Fibroblast of lung (primary cell): ENCODE measurements around the gene MRPS12. TPM values are rescaled to one million over a fixed set of nuclear protein-coding genes. Genes with fewer than 3 reads are reported as not detected.
"Not testable (repeated sequence)": the region's sequence is repeated elsewhere in the genome, so short reads cannot be mapped to it uniquely, and the experiment has no call there.

ENCODE experiments used
- DNase-seq, 2 donors: peaks; one replicate each; pipeline versions ENCODE4 v3.0.0 to v3.0.0-alpha.2; 2010; ENCODE audit warnings: low read depth in 2 of 2
- H2AFZ ChIP-seq: 2 replicates; pipeline ENCODE4 v1.5.1; 2012; ENCODE audit warnings: low read length, control low read depth, inconsistent platforms
- H3K27ac ChIP-seq: 2 replicates; pipeline ENCODE4 v1.5.1; 2011; ENCODE audit warnings: low read length, control low read depth; ENCODE audit not compliant: insufficient read depth
- H3K27me3 ChIP-seq: 2 replicates; pipeline ENCODE4 v1.5.1; 2011; ENCODE audit warnings: mild to moderate bottlenecking, low read length; ENCODE audit not compliant: control insufficient read depth, insufficient read depth
- H3K36me3 ChIP-seq: 2 replicates; pipeline ENCODE4 v1.5.1; 2011; ENCODE audit warnings: low read length; ENCODE audit not compliant: control insufficient read depth, insufficient read depth
- H3K4me1 ChIP-seq: 2 replicates; pipeline ENCODE4 v1.5.1; 2011; ENCODE audit warnings: low read length; ENCODE audit not compliant: control insufficient read depth, insufficient read depth; ENCODE audit errors: extremely low read depth
- H3K4me2 ChIP-seq: 2 replicates; pipeline ENCODE4 v1.5.1; 2011; ENCODE audit warnings: low read length, control low read depth; ENCODE audit not compliant: insufficient read depth; ENCODE audit errors: extremely low read depth
- H3K4me3 ChIP-seq, 4 experiments: fragments of 200-600 bp in 1 of 4; sonication (generic) in 1 of 4; replicated peaks in 1 of 4; 2 replicates each; pipeline ENCODE4 v1.5.1; 2011 to 2016; ENCODE audit warnings: low read length in 4 of 4, low read depth in 3 of 4, mild to moderate bottlenecking in 3 of 4, control low read depth in 2 of 4, inconsistent platforms in 1 of 4, mixed read lengths in 1 of 4; ENCODE audit not compliant: insufficient read depth in 1 of 4; ENCODE audit errors: control extremely low read depth in 1 of 4
- H3K79me2 ChIP-seq: 2 replicates; pipeline ENCODE4 v1.5.1; 2012; ENCODE audit warnings: mild to moderate bottlenecking, low read length, inconsistent platforms; ENCODE audit not compliant: control insufficient read depth, insufficient read depth
- H3K9ac ChIP-seq: 2 replicates; pipeline ENCODE4 v1.5.1; 2011; ENCODE audit warnings: mild to moderate bottlenecking, low read length, control low read depth; ENCODE audit not compliant: insufficient read depth
- H3K9me3 ChIP-seq: 2 replicates; pipeline ENCODE4 v1.5.1; 2012; ENCODE audit warnings: low read depth, low read length; ENCODE audit not compliant: control insufficient read depth, insufficient read depth
- H4K20me1 ChIP-seq: 2 replicates; pipeline ENCODE4 v1.5.1; 2011; ENCODE audit warnings: low read length; ENCODE audit not compliant: control insufficient read depth, insufficient read depth; ENCODE audit errors: extremely low read depth
- EZH2 ChIP-seq: IDR thresholded peaks from 2 replicates; pipeline ENCODE4 v1.5.1; 2012; ENCODE audit warnings: low read length, control low read depth, mild to moderate bottlenecking; ENCODE audit errors: missing control alignments
- polyA plus RNA-seq, 2 donors: library from polyadenylated mRNA; depleted of rRNA in 1 of 2; stranded (reverse) in 1 of 2; unstranded in 1 of 2; fragments of >200 nt; gene quantifications; 2 replicates each; pipeline ENCODE4 v1.2.1, GENCODE V29; 2011 to 2012; ENCODE audit warnings: missing spikeins in 1 of 2
- total RNA-seq: library from RNA; depleted of rRNA; stranded (reverse); fragments of >200 nt; gene quantifications from 2 replicates; pipeline ENCODE4 v1.2.1, GENCODE V29; 2014
- TF ChIP-seq, protein P1 (sequence below), 2 donors: IDR thresholded peaks in 1 of 2; conservative IDR thresholded peaks in 1 of 2; 1 replicate in 1 of 2; 2 replicates in 1 of 2; pipeline ENCODE4 v1.5.1; 2011 to 2012; ENCODE audit warnings: low read length in 2 of 2, control low read depth in 1 of 2, inconsistent platforms in 1 of 2, low read depth in 1 of 2, mild to moderate bottlenecking in 1 of 2

The MRPS12 gene
- total and polyA plus RNA-seq, 2 donors (not counting 1 experiment from before 2014, with no cell fraction given) = 14.7 to 21.8 TPM

DNA sequence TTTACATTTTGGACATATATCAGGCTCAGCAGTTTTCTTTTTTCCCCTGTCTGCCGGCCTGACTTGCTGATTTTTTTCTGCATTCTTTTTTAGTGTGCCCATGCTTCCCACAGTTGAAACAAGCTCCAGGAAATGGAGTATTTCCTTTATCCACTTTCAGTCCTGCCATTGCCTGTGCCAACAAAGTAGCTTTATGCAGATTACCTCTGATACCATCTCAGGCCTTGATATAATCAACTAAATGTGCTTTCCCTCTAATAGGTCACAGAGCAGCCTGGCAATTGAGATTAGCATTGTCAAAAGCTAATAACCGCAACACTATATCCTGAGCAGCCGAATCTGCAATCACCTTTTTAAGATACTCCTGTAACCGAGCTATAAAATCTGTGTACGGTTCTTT, 9.2 kb downstream of the MRPS12 start:
- Histone ChIP-seq H3K4me2 (no peak overlapping the region), H3K9ac (no peak overlapping the region), H3K4me3 (no peak overlapping the region), H4K20me1 (no peaks in the 10 kb centered on the region), H3K27ac (no peak overlapping the region), H3K79me2 (no peaks in the 10 kb centered on the region), H3K36me3 (peaks cover 4% of the 10 kb centered on the region), H3K9me3 (no peaks in the 10 kb centered on the region), H3K27me3 (no peaks in the 10 kb centered on the region), H2AFZ (no peak overlapping the region), H3K4me1 (no peaks in the 10 kb centered on the region)
- TF ChIP-seq EZH2 = no peak
- TF ChIP-seq, protein P1, sequence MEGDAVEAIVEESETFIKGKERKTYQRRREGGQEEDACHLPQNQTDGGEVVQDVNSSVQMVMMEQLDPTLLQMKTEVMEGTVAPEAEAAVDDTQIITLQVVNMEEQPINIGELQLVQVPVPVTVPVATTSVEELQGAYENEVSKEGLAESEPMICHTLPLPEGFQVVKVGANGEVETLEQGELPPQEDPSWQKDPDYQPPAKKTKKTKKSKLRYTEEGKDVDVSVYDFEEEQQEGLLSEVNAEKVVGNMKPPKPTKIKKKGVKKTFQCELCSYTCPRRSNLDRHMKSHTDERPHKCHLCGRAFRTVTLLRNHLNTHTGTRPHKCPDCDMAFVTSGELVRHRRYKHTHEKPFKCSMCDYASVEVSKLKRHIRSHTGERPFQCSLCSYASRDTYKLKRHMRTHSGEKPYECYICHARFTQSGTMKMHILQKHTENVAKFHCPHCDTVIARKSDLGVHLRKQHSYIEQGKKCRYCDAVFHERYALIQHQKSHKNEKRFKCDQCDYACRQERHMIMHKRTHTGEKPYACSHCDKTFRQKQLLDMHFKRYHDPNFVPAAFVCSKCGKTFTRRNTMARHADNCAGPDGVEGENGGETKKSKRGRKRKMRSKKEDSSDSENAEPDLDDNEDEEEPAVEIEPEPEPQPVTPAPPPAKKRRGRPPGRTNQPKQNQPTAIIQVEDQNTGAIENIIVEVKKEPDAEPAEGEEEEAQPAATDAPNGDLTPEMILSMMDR (conservative IDR thresholded peaks at IDR 0.05 in 1 of 2, IDR thresholded peaks at IDR 0.05 in 1 of 2; ENCODE audit: low read depth in 1 of 2, low read length in 2 of 2) = no peak
- DNase-seq = no peak

DNA sequence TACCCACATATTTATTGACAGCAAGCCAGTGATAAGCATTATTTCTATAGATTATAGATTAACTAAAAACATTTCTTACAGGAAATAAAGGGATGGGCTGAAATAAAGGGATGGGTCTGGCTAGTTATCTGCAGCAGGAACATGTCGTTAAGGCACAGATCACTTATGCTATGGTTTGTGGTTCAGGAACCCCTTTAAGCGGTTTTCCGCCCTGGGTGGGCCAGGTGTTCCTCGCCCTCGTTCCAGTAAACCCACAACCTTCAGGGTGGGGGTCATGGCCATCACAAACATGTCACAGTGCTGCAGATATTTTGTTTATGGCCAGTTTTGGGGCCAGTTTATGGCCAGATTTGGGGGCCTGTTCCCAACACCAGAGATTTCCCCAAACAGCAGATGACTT, 10.7 kb downstream of the MRPS12 start:
- H3K4me1 ChIP-seq, H3K9ac ChIP-seq, H3K27ac ChIP-seq, H3K27me3 ChIP-seq, H4K20me1 ChIP-seq, H3K4me3 ChIP-seq, H3K4me2 ChIP-seq, H2AFZ ChIP-seq, H3K36me3 ChIP-seq, H3K9me3 ChIP-seq, DNase-seq, H3K79me2 ChIP-seq: not testable (repeated sequence)

DNA sequence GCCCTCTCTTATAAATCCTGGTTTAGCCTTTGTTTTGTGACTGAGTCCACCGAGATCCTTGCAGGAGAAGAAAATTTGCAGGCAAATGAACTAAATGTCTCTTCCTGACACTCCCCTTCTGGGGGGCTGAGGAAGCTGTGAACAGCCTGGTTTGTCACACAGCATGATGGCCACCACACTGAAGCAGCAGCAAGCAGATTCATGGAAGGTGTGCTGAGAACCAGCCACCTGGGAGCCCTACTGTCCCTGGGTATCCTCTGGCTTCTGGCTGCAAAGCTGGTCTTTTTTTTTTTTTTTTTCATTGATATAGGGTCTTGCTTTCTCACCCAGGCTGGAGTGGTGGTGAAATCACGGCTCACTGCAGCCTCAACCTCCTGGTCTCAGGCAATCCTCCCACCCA, 11.2 kb downstream of the MRPS12 start:
- DNase-seq = no peak
- TF ChIP-seq, protein P1 (conservative IDR thresholded peaks at IDR 0.05 in 1 of 2, IDR thresholded peaks at IDR 0.05 in 1 of 2; ENCODE audit: low read depth in 1 of 2, low read length in 2 of 2) = no peak
- no peak for TF ChIP-seq EZH2
- Histone ChIP-seq H3K4me1 (no peaks in the 10 kb centered on the region), H3K27me3 (no peaks in the 10 kb centered on the region), H3K79me2 (no peaks in the 10 kb centered on the region), H3K36me3 (peaks cover 4% of the 10 kb centered on the region), H3K27ac (no peak overlapping the region), H3K4me2 (no peak overlapping the region), H3K9me3 (no peaks in the 10 kb centered on the region), H2AFZ (no peak overlapping the region), H3K4me3 (no peak overlapping the region), H4K20me1 (no peaks in the 10 kb centered on the region), H3K9ac (no peak overlapping the region)
